Measurements from ENCODE around the gene PPM1H. TPM values are rescaled to one million over a fixed set of nuclear protein-coding genes. Genes with fewer than 3 reads are reported as not detected.

Gene PPM1H
- total RNA-seq, 1 donor from 2014 or later: 8.5 TPM

GRCh38 chr12:62856454-62856853, 78.5 kb downstream of the PPM1H start:
- DNase-seq (no peak), ATAC-seq (no peak)
- intact Hi-C loops (cut with micrococcal nuclease): no loop called here

GRCh38 chr12:62854024-62854423, 80.9 kb downstream of the PPM1H start:
- DNase-seq: no peak
- ATAC-seq: no peak
- intact Hi-C loops (cut with micrococcal nuclease): no loop called here

DNA sequence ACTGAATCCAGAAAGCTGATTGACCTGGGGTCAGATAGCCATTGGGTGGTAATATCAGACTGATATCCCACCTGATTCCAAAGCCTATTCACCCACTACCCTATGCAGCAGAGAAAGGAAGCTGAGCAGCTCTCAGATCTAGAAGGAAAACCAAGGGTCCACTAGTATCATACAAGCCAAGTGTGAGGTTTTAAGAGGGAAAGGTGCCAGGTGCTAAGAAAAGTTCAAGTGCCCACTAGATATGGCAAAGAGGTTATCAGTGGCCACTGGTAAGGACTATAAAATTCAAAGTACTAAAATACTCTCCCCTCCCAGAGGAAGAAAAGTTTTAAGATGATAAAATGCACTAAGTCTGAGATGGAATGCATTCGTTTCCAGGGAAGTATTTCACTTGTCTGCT, 85.6 kb downstream of the PPM1H start:
- ATAC-seq: no peak
- no peak for DNase-seq
- intact Hi-C loops (cut with micrococcal nuclease): no loop called here

DNA sequence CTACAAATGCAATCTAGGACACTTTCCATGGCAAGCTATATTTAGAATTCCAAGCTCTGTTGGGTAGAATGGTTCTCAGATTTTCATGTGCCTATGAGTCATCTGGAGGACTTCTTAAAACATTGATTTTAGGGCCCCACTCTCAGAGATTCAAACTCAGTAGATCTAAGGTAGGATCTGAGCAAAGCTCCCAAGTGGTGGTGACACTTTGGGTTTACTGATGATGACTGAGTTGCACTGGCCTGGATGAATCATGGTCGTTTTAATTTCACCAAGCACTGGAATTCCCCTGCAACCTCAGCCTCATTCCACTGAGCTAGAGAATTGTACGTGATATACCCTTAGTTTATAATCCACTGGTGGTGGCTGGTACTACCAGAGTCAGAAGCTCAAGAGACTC, 86.5 kb downstream of the PPM1H start:
- intact Hi-C loops (cut with micrococcal nuclease): no loop called here

GRCh38 chr12:62847709-62848108, 87.2 kb downstream of the PPM1H start:
- DNase-seq (no peak), ATAC-seq (no peak)
- intact Hi-C loops (cut with micrococcal nuclease): no loop called here

More for the DNA sequence above, 86.5 kb downstream of the PPM1H start:
- ATAC-seq (peak; percentile 40), DNase-seq (no peak)

- DNase-seq (no peak), ATAC-seq (no peak)
- intact Hi-C loops (cut with micrococcal nuclease): no loop called here
Observed at GRCh38 chr12:62846491-62846890, 88.5 kb downstream of the PPM1H start.

- no peak for ATAC-seq
- DNase-seq: no peak
- intact Hi-C loops (cut with micrococcal nuclease): no loop called here
Observed at GRCh38 chr12:62844915-62845314, 90.0 kb downstream of the PPM1H start.

DNA sequence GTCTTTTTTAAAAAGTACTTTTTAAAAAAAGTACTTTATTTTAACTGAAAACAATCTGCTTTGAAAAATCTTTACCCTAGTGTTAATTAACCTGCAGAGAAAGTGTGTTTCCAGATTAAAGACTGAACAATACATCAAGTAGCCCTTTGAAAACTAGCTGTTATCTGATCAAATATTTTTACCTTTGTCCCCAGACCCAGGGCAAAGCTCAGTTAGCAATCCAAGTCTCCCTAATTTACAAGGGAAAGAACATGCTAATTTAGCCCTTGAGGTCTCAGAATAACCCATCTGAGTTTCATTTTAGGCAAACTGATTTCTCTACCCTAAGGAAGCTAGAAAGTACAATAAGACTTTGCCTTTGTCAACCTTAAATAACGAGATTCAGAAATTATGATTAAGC, 91.2 kb downstream of the PPM1H start:
- ATAC-seq (no peak), DNase-seq (no peak)
- intact Hi-C loops (cut with micrococcal nuclease): no loop called here

DNA sequence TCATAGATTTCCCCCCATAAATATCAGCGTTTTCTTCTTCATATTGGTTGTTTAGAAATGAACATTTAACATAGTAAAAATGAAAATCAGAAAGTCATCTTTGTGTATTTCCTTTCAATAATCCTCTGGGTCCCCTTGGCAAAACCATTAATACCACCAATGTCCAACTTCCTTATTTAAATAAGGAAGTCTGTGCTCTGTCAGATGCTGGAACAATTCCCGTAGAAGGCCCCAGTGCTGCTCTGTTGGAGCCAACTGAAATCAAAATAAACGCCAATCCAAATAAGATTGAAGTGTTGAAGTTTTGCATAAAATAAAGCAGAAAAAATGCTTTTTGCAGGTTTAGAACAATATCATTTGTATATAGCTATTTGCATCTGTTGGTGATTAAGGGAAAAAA, 93.1 kb downstream of the PPM1H start:
- intact Hi-C loops (cut with micrococcal nuclease): no loop called here
- ATAC-seq (peak; percentile 56), DNase-seq (no peak)

GRCh38 chr12:62840806-62841205, 94.1 kb downstream of the PPM1H start:
- DNase-seq: no peak

DNA sequence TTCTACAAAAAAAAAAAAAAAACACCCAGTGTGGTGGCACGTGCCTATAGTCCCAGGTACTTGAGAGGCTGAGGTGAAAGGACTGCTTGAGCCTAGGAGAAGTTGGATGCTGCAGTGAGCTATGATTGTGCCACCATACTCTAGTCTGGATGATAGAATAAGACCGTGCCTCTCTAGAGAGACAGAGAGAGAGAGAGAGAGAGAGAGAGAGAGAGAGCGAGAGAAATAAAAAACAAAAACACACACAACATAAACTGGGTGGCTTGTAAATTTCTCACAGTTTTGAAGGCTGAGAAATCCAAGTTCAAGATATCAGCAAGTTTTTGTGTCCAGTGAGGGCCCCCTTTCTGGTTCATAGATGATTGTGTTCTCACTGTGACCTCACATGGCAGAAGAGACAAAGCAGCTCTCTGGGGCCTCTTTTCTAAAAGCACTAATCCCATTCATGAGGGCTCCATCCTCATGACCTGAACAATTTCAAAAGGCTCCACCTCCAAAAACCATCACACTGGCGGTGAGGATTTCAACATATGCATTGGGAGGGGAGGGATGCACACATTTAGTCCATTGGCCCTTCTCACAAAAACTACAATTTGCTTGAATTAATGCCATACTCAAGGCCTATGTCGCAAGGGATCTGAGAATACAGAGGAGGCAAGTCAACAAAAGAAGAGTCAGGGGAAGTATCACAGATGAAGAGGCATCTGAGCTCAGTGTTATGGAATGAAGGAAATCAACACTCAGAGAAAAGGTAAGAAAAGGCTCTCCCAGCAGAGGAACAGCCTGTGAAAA, 94.9 kb downstream of the PPM1H start:
- no peak for ATAC-seq
- no peak for DNase-seq
- intact Hi-C loops (cut with micrococcal nuclease): no loop called here

More at GRCh38 chr12:62840806-62841205, 94.1 kb downstream of the PPM1H start:
- intact Hi-C loops (cut with micrococcal nuclease): no loop called here
- ATAC-seq: no peak

- intact Hi-C loops (cut with micrococcal nuclease): no loop called here
- ATAC-seq (peak; percentile 68), DNase-seq (no peak)
Observed at GRCh38 chr12:62834971-62835547, 99.9 kb downstream of the PPM1H start.

DNA sequence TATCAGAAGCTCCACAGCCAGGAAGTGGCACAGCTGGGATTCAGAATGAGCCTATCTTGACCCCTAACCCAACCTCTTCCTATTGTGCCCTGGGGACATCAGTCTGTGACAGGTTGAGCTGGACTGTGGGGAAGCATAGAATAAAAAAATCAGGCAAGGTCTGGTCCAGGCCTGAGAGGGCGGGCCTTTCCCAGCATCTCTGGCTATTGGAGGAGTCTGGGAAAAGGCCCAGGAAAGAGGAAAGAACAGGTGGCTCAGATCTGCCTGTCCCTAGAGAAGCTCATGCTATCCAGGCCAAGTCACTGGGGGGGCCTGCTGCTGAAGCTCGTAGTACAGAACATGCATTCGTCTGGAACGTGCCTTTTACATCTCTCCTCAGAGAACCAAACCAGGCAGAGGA, 100.5 kb downstream of the PPM1H start:
- intact Hi-C loops (cut with micrococcal nuclease): no loop called here
- ATAC-seq (peak; percentile 98), DNase-seq (peak; percentile 68)

- intact Hi-C loops (cut with micrococcal nuclease): no loop called here
- DNase-seq: no peak
- ATAC-seq: no peak
Observed at GRCh38 chr12:62833634-62834033, 101.3 kb downstream of the PPM1H start.

DNA sequence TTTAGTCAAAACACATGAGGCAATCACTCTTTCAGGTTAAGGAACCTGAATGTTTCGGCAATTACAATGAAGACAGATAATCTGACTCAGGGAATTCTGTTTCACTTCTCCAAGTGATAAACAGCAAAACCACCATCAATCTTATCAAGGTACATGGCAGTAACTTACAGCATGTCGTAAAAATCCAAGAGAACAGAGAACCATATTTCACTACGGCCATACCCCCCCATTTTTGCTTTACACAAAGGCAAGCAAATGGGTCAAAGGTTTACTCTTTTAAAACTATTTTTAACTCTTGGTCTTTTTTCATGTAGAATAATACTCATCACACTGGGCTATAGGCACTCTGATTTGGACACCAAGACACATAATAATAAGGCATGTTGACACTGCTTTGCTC, 102.4 kb downstream of the PPM1H start:
- DNase-seq: no peak
- ATAC-seq: no peak
- intact Hi-C loops (cut with micrococcal nuclease): no loop called here

DNA sequence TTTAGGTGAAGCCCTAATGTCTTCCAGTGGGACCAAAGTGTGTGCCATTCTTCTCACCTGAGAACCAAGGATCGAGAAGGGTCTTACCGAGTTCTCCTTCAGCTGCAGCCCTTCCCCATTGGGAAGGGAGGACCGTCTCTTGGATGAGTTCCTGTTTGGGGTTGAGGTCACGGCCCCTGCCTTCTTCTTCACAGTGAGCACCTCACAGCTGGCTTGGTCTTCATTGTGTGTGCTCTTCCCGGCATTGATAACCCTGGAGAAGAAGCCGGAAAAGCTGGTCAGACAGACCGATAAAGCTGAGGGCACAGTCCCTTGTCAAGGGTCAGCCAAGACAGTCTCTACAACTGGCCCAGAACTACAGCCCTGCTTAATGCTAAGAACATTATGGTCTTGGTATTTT, 102.9 kb downstream of the PPM1H start:
- no peak for DNase-seq
- no peak for ATAC-seq
- intact Hi-C loops (cut with micrococcal nuclease): no loop called here

DNA sequence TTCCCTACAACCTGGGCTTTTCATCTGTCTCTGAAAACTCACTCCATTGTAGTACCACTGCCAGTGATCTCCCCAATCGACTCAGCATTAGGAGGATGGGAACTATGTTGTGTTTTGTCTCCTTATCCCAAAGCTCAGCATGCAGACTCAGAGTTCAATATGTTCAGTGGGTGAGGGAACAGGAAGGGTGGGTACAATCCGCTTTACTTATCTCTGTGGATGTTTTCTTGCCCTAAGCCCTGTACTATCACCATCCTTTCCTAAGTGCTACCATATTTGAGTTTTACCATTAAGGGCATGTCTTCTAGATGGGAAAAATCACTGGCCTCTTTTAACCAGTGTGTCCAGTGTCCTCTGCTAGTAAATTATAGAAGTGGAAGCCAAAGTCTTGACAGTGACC, 107.1 kb downstream of the PPM1H start:
- DNase-seq (no peak), ATAC-seq (no peak)
- intact Hi-C loops (cut with micrococcal nuclease): no loop called here

- no peak for DNase-seq
- ATAC-seq: no peak
- intact Hi-C loops (cut with micrococcal nuclease): no loop called here
Observed at GRCh38 chr12:62827042-62827441, 107.9 kb downstream of the PPM1H start.

DNA sequence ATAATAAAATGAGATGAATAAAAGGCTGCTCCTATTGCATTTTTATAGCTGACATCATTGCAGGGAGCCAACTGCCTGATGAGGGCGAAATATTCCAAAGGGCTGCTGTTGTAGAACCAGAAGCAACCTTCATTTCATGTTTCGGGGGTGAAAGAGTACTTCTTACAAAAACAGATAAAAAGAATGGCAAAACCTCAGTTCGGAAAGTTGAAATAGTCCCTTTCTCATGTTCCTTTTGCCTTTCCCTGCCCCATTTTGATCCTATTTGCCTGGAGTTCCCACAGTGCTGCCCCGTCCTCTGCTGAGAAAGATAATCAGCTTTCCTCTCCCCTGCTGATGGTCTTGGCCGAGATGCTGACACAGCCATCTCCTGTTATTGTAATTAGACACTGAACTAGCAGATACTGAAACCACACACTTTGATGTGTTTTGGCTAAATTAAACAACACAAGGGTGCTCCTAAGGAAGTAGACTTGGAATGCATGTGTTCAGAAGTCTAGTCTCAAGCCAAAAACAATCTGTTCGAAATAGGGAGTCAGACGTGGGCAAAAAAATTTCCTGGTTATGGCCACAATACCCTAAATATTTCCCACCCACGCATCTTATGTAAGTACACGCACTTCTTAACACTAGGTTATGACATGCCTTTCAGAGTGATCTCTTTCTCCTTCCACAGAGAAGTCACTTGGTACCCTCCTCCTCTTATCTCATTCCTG, 117.2 kb downstream of the PPM1H start:
- DNase-seq (no peak), ATAC-seq (peak; percentile 88)
- intact Hi-C loops (cut with micrococcal nuclease): loop anchor here (10.0 kb wide), 1 partner anchor 117 kb away; the partner anchor contains the start of gene PPM1H

DNA sequence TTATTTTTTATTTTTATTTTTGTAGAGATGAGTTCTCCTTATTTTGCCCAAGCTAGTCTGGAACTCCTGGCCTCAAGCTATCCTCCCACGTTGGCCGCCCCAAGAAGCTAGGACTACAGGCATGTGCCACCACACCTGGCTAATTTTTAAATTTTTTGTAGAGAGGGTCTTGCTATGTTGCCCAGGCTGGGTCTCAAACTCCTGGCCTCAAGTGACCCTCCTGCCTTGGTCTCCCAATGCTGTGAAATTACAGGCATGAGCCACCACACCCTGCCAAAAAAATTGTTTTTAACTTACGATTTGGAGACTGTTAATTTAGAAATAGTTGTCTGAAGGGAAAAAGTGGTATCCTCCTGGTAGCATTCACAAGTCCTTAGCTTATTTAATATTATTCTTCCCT, 120.7 kb downstream of the PPM1H start:
- intact Hi-C loops (cut with micrococcal nuclease): loop anchor here (10.0 kb wide), 1 partner anchor 121 kb away; the partner anchor contains the start of gene PPM1H
- DNase-seq (no peak), ATAC-seq (no peak)
